GM12878 (cell line): ENCODE measurements around the gene C10orf105. TPM values are rescaled to one million over a fixed set of nuclear protein-coding genes. Genes with fewer than 3 reads are reported as not detected.

Experiments
- BACH1 ChIP-seq: fragments of 450-650 bp; IDR thresholded peaks from 2 replicates; pipeline ENCODE4 v1.6.1; 2017; ENCODE audit warnings: mild to moderate bottlenecking, borderline replicate concordance
- FOS ChIP-seq: IDR thresholded peaks from 3 replicates; pipeline ENCODE4 v1.6.1; 2011; ENCODE audit warnings: borderline replicate concordance; ENCODE audit not compliant: insufficient read length; ENCODE audit errors: extremely low read depth
- MEF2A ChIP-seq: IDR thresholded peaks from 2 replicates; pipeline ENCODE4 v1.6.1; 2011; ENCODE audit warnings: low read depth, mild to moderate bottlenecking, low read length, moderate library complexity; ENCODE audit not compliant: insufficient read depth
- MEF2B ChIP-seq: fragments of 450-650 bp; IDR thresholded peaks from 2 replicates; pipeline ENCODE4 v1.6.1; 2018; ENCODE audit warnings: mild to moderate bottlenecking, moderate library complexity; ENCODE audit not compliant: partially characterized antibody, poor library complexity, severe bottlenecking
- MTA3 ChIP-seq: IDR thresholded peaks from 2 replicates; pipeline ENCODE4 v1.6.1; 2012; ENCODE audit warnings: low read length, inconsistent platforms, borderline replicate concordance
- NR2C1 ChIP-seq: fragments of 450-650 bp; IDR thresholded peaks from 2 replicates; pipeline ENCODE4 v1.6.1; 2017; ENCODE audit warnings: antibody characterized with exemption, mild to moderate bottlenecking, moderate library complexity
- NR2F1 ChIP-seq: fragments of 450-650 bp; conservative IDR thresholded peaks from 2 replicates; pipeline ENCODE4 v1.6.1; 2017; ENCODE audit warnings: mild to moderate bottlenecking
- PAX5 ChIP-seq: IDR thresholded peaks from 2 replicates; pipeline ENCODE4 v1.6.1; 2011; ENCODE audit warnings: low read depth, low read length, borderline replicate concordance
- PML ChIP-seq: IDR thresholded peaks from 2 replicates; pipeline ENCODE4 v1.6.1; 2012; ENCODE audit warnings: low read length, inconsistent platforms
- PRDM15 ChIP-seq: fragments of 450-650 bp; formaldehyde crosslinking; IDR thresholded peaks from 2 replicates; pipeline ENCODE4 v1.4.0; 2020; ENCODE audit warnings: mild to moderate bottlenecking, moderate library complexity
- SMAD5 ChIP-seq: IDR thresholded peaks from 2 replicates; pipeline ENCODE4 v1.6.1; 2016; ENCODE audit warnings: antibody characterized with exemption, low read depth
- SMC3 ChIP-seq: IDR thresholded peaks from 2 replicates; pipeline ENCODE4 v1.6.1; 2011; ENCODE audit warnings: low read length, improper control_type of control experiment, borderline replicate concordance
- STAT1 ChIP-seq: fragments of 450-650 bp; conservative IDR thresholded peaks from 2 replicates; pipeline ENCODE4 v1.6.1; 2014; ENCODE audit warnings: antibody characterized with exemption, mild to moderate bottlenecking
- SUZ12 ChIP-seq: fragments of 200-600 bp; sonication (generic); IDR thresholded peaks from one replicate; pipeline ENCODE4 v1.6.1; 2018; ENCODE audit warnings: antibody characterized with exemption, mild to moderate bottlenecking; ENCODE audit not compliant: unreplicated experiment
- polyA plus RNA-seq, 11 experiments: library from polyadenylated mRNA; depleted of rRNA in 4 of 11; unstranded in 6 of 11; stranded (reverse) in 5 of 11; fragments of >200 nt; fragmentation: Nextera tagmentation in 4 of 11; fragmentation: Illumina TruSeq in 1 of 11; extraction: Ambion mirVana in 4 of 11; extraction: Trizol in 1 of 11; gene quantifications; 1 replicate in 1 of 11; 2 replicates in 10 of 11; pipeline versions ENCODE4 v1.2.1 to v1.2.3, GENCODE V29; 2011 to 2016; ENCODE audit warnings: inconsistent platforms in 2 of 11, missing spikeins in 2 of 11, low read depth in 1 of 11
- total RNA-seq, 4 experiments: library from RNA; depleted of rRNA in 3 of 4; stranded (reverse); fragments of >200 nt in 3 of 4; fragmentation: Illumina TruSeq in 1 of 4; extraction: Trizol in 1 of 4; gene quantifications; 2 replicates each; pipeline versions ENCODE4 v1.2.1 to v1.2.3, GENCODE V29; 2013 to 2021
- TF ChIP-seq, protein P1 (sequence below): fragments of 450-650 bp; IDR thresholded peaks from 2 replicates; pipeline ENCODE4 v1.6.1; 2017; ENCODE audit warnings: mild to moderate bottlenecking, moderate library complexity
- TF ChIP-seq, protein P2 (sequence below): fragments of 150-350 bp; IDR thresholded peaks from 2 replicates; pipeline ENCODE4 v1.6.1; 2016; ENCODE audit warnings: low read depth, low read length
- TF ChIP-seq, protein P3 (sequence below): fragments of 450-650 bp; IDR thresholded peaks from 2 replicates; pipeline ENCODE4 v1.6.1; 2014; ENCODE audit warnings: mild to moderate bottlenecking

C10orf105 gene
- total and polyA plus RNA-seq, 10 of the 15 experiments (the other 5 are each of a cell fraction or from before 2014, with no cell fraction given) = 0.04 to 0.06 (median 0.05) TPM; not detected in 7

- TF ChIP-seq MEF2B = peak; percentile 98
- no peak for TF ChIP-seq PML
- peak; percentile 92; the same call in 1 of the 2 replicates for TF ChIP-seq BACH1
- TF ChIP-seq NR2C1 = no peak
- no peak for TF ChIP-seq PRDM15 (CRISPR knock-in tag)
- TF ChIP-seq STAT1 = 0 out of 2 replicates have a peak, but pooled peaks have one; percentile 73
- peak; percentile 78 for TF ChIP-seq NR2F1
- TF ChIP-seq, protein P1, sequence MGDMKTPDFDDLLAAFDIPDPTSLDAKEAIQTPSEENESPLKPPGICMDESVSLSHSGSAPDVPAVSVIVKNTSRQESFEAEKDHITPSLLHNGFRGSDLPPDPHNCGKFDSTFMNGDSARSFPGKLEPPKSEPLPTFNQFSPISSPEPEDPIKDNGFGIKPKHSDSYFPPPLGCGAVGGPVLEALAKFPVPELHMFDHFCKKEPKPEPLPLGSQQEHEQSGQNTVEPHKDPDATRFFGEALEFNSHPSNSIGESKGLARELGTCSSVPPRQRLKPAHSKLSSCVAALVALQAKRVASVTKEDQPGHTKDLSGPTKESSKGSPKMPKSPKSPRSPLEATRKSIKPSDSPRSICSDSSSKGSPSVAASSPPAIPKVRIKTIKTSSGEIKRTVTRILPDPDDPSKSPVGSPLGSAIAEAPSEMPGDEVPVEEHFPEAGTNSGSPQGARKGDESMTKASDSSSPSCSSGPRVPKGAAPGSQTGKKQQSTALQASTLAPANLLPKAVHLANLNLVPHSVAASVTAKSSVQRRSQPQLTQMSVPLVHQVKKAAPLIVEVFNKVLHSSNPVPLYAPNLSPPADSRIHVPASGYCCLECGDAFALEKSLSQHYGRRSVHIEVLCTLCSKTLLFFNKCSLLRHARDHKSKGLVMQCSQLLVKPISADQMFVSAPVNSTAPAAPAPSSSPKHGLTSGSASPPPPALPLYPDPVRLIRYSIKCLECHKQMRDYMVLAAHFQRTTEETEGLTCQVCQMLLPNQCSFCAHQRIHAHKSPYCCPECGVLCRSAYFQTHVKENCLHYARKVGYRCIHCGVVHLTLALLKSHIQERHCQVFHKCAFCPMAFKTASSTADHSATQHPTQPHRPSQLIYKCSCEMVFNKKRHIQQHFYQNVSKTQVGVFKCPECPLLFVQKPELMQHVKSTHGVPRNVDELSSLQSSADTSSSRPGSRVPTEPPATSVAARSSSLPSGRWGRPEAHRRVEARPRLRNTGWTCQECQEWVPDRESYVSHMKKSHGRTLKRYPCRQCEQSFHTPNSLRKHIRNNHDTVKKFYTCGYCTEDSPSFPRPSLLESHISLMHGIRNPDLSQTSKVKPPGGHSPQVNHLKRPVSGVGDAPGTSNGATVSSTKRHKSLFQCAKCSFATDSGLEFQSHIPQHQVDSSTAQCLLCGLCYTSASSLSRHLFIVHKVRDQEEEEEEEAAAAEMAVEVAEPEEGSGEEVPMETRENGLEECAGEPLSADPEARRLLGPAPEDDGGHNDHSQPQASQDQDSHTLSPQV = no peak
- no peak for TF ChIP-seq SUZ12
- TF ChIP-seq SMAD5 = no peak
- peak; percentile 94 for TF ChIP-seq PAX5
- TF ChIP-seq, protein P2, sequence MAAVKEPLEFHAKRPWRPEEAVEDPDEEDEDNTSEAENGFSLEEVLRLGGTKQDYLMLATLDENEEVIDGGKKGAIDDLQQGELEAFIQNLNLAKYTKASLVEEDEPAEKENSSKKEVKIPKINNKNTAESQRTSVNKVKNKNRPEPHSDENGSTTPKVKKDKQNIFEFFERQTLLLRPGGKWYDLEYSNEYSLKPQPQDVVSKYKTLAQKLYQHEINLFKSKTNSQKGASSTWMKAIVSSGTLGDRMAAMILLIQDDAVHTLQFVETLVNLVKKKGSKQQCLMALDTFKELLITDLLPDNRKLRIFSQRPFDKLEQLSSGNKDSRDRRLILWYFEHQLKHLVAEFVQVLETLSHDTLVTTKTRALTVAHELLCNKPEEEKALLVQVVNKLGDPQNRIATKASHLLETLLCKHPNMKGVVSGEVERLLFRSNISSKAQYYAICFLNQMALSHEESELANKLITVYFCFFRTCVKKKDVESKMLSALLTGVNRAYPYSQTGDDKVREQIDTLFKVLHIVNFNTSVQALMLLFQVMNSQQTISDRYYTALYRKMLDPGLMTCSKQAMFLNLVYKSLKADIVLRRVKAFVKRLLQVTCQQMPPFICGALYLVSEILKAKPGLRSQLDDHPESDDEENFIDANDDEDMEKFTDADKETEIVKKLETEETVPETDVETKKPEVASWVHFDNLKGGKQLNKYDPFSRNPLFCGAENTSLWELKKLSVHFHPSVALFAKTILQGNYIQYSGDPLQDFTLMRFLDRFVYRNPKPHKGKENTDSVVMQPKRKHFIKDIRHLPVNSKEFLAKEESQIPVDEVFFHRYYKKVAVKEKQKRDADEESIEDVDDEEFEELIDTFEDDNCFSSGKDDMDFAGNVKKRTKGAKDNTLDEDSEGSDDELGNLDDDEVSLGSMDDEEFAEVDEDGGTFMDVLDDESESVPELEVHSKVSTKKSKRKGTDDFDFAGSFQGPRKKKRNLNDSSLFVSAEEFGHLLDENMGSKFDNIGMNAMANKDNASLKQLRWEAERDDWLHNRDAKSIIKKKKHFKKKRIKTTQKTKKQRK = no peak
- no peak for TF ChIP-seq SMC3
- no peak for TF ChIP-seq FOS
- TF ChIP-seq, protein P3, sequence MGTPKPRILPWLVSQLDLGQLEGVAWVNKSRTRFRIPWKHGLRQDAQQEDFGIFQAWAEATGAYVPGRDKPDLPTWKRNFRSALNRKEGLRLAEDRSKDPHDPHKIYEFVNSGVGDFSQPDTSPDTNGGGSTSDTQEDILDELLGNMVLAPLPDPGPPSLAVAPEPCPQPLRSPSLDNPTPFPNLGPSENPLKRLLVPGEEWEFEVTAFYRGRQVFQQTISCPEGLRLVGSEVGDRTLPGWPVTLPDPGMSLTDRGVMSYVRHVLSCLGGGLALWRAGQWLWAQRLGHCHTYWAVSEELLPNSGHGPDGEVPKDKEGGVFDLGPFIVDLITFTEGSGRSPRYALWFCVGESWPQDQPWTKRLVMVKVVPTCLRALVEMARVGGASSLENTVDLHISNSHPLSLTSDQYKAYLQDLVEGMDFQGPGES = no peak
- 0 out of 2 replicates have a peak, but pooled peaks have one; percentile 23 for TF ChIP-seq MEF2A
- peak; percentile 76; the same call in 1 of the 2 replicates for TF ChIP-seq MTA3
Measured at GRCh38 chr10:71694567-71694968, 25.0 kb downstream of the C10orf105 start (continued).
